Activated CD4-positive, alpha-beta T cell treated with anti-CD3 and anti-CD28 coated beads, Interleukin-2, amount 50 U/mL, for 24 hours (primary cell): ENCODE data around the gene SART1.
"Not testable (repeated sequence)": the region's sequence is repeated elsewhere in the genome, so short reads cannot be mapped to it uniquely, and the experiment has no call there.

Source experiments
- DNase-seq, 2 donors: peaks; one replicate each; pipeline ENCODE4 v3.0.0-alpha.2; 2020; ENCODE audit warnings: low read depth in 1 of 2, low spot score in 1 of 2

The SART1 gene

DNA sequence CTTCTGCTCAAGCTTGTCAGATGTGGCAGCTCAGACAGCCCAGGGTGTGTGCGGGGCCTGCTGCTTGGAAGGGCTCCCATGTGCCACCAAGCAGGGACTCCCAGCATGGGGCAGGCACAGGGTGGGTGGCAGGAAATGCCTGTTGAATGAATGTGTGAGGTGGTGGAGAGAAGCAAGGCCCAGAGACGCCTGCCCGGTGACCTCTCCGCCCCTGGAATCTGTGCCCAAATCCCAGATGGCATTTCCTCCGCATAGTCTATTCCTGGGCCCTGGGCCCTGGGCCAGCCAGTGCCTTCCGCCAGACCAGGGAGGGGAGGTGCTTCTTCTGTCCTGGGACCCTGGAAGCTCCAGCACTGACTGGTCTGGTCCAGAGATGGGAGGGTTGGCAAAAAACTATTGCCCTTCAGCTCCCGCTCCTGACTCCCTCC lies 53.9 kb downstream of the SART1 start:
- DNase-seq = no peak

DNA sequence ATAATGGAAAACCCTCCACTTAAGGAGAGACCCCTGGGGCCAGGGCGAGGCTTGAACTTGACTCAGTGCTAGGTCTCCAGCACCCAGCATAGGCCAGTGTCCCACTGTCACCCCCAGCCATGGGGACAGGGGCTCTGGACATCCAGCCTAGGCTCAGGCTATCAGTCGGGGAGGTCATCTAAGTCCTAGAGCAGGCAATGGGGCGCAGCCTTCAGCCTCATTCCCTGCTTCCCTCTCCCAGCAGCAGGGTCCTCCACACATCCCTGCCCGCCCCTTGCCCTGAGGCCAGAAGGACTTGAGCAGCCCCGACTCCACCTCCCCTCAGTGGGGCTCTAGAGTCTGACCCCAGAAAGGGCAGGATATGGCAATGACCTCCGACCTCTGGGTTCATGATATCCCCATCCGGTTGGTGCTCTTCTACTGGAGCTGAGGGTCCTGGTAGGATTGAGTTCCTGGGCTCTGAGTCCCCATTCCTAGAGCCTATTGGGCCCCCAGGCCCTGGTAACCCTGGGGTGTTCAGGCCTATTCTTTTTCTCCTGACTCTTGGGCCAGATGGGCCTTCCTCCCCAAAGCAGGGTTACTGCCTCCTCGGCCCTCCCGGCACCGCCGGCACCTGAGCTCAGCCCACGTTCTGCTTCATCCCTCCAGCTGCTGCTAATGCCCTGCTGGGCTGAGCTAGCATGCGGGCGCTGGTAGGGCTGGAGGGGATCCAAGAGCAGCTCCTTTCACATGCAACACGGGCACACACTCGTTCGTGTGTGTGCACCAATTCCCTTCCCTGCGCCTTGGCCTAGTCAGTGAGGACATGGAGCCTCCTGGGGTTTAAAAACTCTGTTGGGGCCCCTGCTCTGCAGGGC lies 54.6 kb downstream of the SART1 start:
- DNase-seq = no peak

DNA sequence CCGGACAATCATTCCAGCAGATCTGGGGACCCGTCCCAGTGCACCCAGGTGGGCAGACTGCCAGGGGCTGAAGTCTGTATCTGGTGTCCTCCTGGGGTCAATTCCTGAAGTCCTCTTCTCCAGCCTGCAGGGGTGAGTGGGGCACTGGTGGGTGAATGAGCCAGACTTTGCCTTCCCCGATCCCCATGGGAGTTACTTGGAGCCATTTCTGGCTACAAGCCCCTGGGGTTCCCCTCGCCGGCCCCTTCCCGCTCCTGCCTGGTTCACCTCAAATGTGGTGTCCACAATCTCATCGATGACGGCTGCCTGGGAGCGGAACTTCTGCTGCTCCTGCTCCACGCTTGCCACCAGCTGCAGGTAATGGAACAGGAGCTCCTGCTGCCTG lies 55.3 kb downstream of the SART1 start:
- DNase-seq = no peak

DNA sequence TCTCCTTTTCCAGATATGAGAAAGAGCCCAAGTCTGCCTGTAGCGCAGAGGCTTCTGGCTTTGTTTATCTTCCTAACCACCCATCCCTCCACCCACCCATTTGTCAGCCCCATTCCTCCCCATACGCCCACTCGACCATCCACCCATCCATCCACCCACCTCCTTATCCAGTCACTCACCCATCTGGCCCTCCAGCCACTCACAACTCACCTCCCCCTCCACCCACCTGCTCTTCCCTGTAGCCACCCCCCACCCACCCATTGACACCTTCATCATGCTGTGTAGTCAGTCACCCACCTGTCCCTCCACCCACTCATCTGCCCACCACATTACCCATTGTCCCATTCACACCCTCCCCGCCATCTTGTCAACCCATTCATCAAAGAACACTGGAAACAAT lies 55.8 kb downstream of the SART1 start:
- DNase-seq = no peak

DNA sequence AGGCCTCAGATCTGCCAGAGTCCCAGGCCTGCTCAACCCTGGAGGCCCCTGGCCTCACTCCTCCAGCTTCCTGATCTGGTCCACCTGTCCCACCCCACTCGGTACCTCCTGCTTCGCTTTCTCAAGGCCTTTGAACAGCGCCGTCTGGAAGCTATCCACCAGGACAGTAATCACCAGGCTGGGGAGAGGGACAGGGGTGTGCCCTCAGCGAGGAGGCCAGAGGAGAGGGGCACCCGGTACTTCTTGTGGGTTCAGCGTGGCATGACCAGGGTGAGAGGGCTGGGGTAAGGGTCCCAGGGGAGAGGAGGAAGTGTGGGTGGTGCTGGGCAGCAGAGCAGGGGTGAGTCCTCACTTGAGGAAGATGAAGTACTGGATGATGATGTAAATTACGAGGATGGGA lies 58.7 kb downstream of the SART1 start:
- DNase-seq = no peak

DNA sequence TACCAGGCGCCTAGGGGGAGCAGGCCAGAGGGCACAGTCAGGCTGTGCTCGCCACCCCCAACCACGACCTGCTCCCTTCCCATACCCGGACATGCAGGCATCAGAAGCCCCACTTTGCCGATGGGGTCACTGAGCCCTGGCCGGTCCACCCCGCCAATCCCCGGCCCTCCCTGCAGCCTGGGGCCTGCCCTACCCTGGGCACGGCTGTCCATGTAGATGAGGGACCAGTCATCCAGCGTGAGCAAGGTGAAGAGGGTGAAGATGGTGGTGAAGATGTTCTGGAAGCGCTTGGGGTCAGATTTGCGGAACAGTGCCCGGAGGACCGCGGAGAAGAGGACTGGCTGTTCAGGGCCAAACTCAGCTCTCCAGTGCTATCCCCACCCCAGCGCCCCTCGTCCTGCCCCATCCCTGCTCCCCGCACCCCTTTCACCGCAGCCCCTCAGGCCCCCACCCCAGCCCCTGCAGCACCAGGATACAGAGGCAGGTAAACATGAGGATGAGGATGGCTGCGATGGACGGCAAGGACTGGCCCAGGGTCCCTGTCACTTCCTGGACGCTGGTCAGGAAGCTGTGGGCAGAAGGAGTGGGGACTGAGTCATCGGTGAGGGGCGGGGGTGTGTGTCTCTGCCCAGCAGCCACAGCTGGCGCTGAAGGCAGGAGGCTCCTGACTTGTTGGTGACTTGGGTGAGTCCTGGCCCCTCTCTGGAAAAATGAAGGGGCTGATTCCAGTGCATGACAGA lies 59.3 kb downstream of the SART1 start:
- no peak for DNase-seq

DNA sequence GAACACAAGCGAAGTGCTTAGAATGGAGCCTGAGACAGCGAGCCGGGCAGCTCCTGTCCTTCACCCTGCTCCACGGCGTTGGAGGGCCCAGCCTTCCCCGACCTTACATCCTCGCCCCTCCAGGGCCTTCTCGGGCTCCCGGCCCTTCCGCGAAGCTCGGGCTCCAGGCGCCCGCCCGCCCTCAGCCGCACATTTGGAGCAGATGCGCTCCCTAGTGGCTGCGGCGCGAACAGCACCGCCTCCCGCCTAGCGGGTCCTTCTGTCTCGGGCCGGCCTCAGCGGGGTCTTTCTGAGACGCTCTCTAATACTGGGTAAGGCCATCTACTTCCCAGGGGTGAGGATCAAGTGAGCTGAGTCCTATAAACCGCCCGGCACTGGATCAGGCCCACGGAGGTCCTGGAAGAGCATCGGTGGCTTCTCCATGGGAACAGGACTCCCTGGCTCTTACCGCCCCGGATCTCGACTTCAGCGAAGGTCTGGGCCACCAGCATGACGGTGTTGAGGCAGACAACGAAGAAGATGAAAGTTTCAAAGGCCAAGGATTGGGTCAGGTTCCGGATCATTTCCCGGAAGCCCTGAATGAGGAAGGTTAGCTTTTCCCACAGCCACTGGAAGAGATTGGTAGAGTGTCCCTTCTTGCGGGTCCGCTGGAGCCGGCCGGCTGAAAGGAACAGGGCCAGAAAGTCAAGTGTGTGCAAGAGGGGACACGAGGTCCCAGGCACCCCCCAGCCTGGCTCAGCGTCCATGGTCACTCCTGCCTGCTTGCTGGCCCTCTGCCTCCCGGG lies 61.1 kb downstream of the SART1 start:
- peak; percentile 66 to 82 for DNase-seq

DNA sequence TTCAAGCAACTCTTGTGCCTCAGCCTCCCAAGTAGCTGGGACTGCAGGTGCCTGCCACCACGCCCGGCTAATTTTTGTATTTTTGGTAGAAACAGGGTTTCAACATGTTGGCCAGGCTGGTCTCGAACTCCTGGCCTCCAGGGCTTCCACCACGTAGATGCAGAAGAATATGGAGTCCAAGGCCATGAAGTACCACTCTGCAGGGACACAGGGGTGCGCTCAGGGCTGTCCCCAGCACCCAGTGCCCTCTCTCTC lies 61.6 kb downstream of the SART1 start:
- DNase-seq = not testable (repeated sequence)

DNA sequence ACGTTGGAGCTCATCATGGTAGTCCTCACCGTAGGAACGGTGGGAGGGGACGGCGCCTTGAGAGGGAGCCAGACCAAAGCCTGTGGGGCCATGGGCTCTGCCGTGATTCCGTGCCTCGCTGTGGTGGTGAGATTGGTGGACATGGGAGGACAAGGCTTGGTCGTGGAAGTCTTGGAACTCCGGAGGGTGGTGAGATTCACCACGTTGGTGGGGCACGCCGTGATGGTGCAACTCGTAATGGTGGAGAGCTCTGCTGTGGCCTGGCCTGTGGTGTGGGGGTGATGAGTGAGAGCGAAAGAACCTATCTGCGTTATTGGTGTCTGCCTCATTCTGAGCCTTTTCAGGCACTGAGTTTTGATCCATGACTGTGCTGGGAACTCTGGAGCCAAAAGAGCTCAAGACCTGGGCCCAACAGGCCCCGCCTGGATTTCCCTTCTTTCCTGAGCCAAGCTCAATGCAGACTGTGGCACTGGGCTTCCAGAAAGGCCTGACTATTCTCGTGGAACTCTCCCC lies 64.5 kb downstream of the SART1 start, which contains the start of gene CATSPER1:
TSS of gene CATSPER1 (minus strand) at position 463 of the 513 bp plus-strand sequence. CDS start at position 363, 100 bp downstream.
- no peak for DNase-seq
